HG03095 (cell line): ENCODE results near the gene TFPI.
"Not testable (repeated sequence)": the region's sequence is repeated elsewhere in the genome, so short reads cannot be mapped to it uniquely, and the experiment has no call there.

Experiments used
- ATAC-seq: cut with Tn5 transposase; IDR thresholded peaks from one replicate; pipeline ENCODE4 v1.9.1; 2021; ENCODE audit warnings: moderate library complexity; ENCODE audit not compliant: unreplicated experiment

Gene TFPI

DNA sequence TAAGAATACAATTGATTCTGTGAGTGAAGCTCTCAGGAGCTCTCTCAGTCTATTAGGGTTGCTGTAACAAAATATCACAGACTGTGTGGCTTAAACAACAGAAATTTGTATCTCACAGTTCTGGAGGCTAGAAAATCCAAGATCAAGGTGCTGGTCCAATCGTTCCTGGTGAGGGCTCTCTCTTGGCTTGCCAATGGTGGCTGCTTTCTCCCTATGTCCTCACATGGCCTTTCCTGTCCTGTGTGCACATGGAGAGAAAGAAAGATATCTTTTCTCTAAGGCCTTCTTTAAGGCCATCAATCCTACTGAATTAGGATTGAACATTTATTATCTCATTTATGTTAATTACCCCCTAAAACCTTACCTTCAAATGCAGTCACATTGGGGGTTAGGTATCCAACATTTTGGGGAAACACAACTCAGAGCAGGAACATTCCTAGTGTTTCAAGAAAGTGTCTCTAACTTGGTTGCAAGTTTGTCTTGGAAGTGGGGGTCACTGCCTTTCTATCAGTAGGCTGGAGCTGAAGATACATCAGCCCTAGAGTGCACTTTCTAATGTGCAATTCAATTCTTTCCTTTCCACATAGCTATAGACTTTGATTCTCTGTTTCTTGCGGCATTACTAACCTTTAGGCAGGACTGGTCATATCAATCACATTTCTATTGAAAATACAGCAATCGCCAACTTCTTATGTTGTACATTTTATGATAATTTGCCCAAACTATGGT lies 24.8 kb downstream of the TFPI start:
- no peak for ATAC-seq

DNA sequence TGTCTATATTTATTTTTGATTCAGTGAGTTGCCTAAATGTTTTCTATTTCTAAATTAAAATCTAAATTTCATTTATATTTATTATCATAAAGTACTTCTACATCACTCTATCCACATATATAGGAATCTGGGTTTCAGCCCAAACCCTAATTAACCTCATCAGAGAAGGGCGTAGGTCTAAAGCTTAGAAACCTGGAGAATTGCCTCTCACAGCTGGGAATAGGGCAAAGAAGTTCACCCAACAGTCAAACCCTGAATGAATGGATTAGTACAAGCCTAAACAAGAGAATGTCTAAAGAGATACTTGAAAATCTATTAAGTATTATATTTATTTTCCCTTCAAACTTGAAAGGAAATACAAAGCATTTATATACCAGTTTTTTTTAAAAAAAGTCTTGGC lies 26.2 kb downstream of the TFPI start:
- ATAC-seq = no peak

GRCh38 chr2:187527262-187527661 lies 27.0 kb downstream of the TFPI start:
- ATAC-seq = no peak

DNA sequence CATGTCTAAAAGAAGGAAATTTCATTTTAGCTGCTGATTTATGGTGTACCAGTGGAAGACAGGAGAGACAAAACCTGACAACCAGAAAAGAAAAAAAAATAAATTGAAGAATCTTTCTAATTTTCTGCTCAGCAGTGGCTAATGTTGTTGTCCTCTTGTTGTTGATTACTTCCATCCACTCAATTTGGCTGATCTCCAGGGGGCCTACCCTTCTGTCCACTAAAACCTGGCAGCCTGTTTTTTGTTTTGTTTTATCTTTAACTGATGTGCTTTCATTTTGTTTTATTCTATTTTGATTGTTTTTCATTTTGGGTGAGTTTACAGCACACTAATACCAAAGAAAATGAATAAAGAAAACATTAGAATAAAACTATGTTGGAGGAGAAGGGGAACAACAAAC lies 27.4 kb downstream of the TFPI start:
- no peak for ATAC-seq

DNA sequence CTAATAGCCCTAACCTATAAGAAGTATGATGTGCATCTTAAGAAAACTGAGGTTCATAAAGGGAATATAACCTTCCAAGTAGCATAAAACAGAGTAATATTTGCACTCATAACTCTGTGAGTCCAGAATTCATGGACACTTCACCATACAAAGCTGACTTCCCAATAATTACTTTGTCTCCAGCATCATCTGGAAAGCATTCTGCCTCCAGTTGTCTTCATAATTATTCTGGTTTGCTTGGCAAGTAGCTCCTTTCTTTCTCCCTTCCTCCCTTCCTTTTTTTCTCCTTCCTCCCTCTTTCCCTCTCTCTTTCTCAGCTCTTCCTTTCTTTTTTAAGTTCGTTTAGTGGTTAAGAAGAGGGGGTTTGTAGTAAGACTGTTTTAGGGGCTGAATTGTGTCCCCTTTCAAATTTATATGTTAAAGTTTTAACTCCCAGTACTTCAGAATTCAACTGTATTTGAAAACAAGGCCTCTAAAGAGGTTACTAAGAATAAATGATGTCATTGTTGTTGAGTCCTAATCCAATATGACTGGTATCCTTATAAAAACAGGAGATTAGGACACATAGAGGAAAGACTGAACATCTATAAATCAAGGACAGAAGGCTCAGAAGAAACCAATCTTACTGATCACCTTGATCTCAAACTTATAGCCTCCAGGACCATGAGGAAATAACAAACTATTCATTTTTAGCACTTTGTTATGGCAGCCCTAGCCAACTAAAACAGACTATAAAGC lies 28.9 kb downstream of the TFPI start:
- ATAC-seq = no peak

GRCh38 chr2:187523325-187523724 lies 30.9 kb downstream of the TFPI start:
- no peak for ATAC-seq

DNA sequence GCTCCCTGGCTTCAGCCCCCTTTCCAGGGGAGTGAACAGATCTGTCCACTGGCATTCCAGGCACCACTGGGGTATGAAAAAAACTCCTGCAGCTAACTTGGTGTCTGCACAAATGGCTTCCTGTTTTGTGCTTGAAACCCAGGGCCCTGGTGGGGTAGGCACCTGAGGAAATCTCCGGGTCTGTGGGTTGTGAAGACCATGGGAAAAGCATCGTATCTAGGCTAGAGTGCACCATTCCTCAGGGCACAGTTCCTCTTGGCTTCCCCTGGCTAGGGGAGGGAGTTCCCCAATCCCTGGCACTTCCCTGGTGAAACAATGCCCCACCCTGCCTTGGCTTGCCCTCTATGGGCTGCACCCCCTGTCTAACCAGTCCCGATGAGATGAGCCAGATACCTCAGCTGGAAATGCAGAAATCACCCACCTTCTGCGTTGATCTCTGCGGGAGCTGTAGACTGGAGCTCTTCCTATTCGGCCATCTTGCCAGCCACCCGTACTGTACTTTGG lies 34.1 kb downstream of the TFPI start:
- no peak for ATAC-seq

DNA sequence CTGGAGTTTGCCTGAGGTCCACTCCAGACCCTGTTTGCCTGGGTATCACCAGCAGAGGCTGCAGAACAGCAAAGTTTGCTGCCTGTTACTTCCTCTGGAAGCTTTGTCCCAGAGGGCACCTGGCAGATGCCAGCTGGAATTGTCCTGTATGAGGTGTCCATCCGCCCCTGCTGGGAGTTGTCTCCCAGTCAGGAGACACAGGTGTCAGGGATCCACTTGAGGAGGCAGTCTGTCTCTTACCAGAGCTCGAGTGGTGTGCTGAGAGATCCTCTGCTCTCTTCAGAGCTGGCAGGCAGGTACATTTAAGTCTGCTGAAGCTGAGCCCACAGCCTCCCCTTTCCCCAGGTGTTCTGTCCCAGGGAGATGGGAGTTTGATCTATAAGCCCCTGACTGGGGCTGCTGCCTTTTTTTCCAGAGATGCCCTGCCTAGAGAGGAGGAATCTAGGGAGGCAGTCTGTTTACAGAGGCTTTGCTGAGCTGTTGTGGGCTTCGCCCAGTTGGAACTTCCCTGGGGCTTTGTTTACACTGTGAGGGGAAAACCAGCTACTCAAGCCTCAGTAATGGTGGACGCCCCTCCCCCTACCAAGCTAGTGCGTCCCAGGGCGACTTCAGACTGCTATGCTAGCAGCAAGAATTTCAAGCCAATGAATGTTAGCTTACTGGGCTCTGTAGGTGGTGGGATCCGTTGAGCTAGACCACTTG lies 34.7 kb downstream of the TFPI start:
- ATAC-seq = no peak

GRCh38 chr2:187517750-187518361 lies 36.4 kb downstream of the TFPI start:
- ATAC-seq = not testable (repeated sequence)

DNA sequence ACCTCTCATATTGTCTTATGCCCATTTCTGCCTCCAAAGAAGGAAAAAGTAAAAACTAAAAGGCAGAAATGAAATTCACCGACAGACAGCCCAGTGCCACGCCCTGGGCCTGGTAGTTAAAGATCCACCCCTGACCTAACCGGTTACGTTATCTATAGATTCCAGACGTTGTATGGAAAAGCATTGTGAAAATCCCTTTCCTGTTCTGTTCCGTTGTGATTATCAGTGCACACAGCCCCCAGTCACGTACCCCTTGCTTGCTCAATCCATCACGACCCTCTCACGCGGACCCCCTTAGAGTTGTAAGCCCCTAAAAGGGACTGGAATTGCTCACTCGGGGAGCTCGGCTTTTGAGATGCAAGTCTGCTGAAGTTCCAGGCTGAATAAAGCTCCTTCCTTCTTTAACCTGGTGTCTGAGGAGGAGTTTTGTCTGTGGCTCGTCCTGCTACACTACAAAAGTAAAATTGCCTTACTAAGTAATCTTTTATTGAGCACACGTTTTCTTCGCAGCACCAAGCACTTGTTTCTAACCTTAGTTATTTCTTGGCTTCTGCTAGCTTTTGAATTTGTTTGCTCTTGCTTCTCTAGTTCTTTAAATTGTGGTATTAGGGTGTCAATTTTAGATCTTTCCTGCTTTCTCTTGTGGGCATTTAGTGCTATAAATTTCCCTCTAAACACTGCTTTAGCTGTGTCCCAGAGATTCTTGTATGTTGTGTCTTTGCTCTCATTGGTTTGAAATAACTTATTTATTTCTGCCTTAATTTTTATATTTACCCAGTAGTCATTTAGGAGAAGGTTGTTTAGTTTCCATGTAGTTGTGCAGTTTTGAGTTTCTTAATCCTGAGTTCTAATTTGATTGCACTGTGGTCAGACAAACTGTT lies 37.4 kb downstream of the TFPI start:
- ATAC-seq = not testable (repeated sequence)

DNA sequence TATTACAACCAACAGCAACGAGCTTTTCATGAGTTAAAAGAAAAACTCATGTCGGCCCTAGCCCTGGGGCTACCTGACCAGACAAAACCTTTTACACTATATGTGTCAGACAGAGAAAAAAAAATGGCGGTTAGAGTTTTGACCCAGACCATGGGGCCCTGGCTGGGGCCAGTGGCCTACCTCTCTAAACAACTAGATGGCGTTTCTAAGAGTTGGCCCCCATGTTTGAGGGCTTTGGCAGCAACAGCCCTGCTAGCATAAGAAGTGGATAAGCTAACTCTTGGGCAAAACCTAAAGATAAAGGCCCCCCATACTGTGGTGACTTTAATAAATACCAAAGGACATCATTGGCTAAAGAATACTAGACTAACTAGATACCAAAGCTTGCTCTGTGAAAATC lies 39.3 kb downstream of the TFPI start:
- no peak for ATAC-seq

DNA sequence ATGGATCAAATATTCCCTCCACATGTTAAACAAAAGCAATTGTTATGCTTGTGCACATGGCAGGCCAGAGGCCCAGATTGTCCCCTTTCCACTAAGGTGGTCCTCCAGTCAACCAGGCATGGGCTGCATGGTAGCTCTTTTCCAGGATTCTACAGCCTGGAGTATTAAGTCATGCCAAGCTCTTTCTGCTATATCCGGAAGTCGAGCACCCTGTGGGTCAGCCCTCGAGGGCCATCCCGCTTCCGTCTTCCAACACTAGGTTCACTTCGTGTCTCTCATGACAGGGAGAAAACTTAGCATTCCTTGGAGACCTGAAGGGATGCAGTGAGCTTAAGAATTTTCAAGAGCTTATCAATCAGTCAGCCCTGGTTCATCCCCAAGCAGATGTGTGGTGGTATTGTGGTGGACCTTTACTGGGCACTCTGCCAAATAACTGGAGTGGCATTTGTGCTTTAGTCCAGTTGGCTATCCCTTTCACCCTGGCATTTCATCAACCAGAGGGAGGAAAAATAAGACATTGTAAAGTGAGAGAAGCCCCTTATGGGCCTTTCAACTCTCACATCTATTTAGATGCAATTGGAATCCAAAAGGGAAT lies 39.9 kb downstream of the TFPI start:
- not testable (repeated sequence) for ATAC-seq

GRCh38 chr2:187513460-187514234 lies 40.6 kb downstream of the TFPI start:
- not testable (repeated sequence) for ATAC-seq

GRCh38 chr2:187511356-187512315 lies 42.6 kb downstream of the TFPI start:
- ATAC-seq = no peak

DNA sequence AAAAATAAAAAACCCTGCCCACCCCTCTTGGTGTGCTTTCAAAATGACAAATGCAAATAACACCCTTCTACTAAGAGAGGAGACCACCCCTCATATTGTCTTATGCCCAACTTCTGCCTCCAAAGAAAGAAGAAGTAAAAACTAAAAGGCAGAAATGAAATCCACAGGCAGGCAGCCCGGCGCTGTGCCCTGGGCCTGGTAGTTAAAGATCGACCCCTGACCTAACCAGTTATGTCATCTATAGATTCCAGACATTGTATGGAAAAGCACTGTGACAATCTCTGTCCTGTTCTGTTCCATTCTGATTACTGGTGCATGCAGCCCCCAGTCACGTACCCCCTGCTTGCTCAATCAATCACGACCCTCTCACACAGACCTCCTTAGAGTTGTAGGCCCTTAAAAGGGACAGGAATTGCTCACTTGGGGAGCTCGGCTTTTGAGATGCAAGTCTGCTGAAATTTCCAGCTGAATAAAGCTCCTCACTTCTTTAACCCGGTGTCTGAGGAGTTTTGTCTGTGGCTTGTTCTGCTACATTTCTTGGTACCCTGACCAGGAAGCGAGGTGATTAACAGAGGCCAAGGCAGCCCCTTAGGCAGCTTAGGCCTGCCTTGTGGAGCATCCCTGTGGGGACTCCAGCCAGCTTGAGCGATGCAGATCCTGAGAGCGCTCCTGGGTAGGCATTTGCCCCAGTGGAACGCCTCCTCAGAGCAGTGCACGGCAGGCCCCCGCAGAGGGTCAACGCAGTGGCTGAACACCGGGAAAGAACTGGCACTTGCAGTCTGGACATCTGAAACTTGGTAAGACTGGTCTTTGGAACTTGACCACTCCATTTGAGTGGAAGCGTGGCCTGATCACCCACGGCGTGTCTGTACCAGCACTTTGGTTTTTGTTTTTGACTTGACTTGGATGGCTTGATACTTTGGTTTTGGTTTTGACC lies 43.5 kb downstream of the TFPI start:
- ATAC-seq = not testable (repeated sequence)

DNA sequence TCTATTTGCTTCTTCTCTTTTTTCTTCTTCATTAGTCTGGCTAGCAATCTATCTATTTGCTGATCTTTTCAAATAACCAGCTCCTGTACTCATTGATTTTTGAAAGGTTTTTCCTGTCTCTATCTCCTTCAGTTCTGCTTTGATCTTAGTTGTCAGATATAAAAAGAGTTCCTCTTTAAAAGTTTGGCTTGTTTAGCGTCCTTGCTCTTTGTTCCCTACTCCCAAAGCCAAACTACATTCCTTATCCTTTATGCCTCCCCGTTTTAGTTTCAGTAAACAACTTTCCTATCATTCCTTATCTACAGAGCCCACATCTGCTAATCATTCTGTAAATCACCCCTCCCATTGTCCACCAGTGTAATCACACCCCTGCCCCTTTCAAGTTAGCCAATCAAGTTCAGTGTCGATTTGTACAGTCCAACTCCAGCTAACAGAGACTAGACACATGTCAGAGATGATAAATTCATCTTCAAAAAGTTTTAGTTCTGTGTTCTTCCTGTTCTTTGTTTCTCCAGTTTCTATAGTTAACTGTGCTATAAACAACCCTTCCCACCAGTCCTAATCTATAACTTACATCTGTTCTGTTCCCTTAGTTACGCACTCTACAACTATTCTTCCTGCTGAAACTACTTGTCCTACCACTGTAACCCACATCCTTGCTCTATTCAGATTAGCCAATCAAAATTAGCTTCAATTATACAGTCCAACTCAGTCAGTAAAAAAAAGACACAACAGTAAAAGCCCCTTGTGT lies 44.4 kb downstream of the TFPI start:
- ATAC-seq = no peak
